Skin epidermis (tissue), 12 donors: ENCODE measurements around the gene EBPL.
"Not testable (repeated sequence)": the region's sequence is repeated elsewhere in the genome, so short reads cannot be mapped to it uniquely, and the experiment has no call there.

Experiments used
- H3K27ac ChIP-seq, 21 experiments: fragments of 200-600 bp; sonication (generic) in 11 of 21; one replicate each; pipeline ENCODE4 v1.5.0; 2020; ENCODE audit warnings: mild to moderate bottlenecking in 3 of 21, inconsistent platforms in 2 of 21, moderate library complexity in 2 of 21
- H3K4me3 ChIP-seq, 7 experiments: fragments of 200-600 bp; sonication (generic) in 2 of 7; one replicate each; pipeline ENCODE4 v1.5.0; 2020; ENCODE audit warnings: inconsistent platforms in 2 of 7, mild to moderate bottlenecking in 2 of 7, moderate library complexity in 1 of 7

EBPL gene

DNA sequence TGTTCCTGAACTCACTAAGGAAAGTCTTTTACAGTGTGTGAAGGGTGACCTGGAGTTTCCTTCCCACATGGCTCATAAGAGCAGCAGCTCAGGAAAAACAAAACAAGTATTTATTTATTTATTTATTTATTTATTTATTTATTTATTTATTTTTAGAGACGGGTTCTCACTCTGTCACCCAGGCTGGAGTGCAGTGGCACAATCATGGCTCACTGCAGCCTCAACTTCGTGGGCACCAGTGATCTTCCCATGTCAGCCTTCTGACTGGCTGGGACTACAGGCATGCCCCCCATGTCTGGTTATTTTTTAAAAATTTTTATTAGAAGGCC is 52.6 kb downstream of the EBPL start:
- H3K27ac ChIP-seq: peak overlapping the region in 1 of 21 experiments; percentile 41
- H3K4me3 ChIP-seq: no peak overlapping the region

DNA sequence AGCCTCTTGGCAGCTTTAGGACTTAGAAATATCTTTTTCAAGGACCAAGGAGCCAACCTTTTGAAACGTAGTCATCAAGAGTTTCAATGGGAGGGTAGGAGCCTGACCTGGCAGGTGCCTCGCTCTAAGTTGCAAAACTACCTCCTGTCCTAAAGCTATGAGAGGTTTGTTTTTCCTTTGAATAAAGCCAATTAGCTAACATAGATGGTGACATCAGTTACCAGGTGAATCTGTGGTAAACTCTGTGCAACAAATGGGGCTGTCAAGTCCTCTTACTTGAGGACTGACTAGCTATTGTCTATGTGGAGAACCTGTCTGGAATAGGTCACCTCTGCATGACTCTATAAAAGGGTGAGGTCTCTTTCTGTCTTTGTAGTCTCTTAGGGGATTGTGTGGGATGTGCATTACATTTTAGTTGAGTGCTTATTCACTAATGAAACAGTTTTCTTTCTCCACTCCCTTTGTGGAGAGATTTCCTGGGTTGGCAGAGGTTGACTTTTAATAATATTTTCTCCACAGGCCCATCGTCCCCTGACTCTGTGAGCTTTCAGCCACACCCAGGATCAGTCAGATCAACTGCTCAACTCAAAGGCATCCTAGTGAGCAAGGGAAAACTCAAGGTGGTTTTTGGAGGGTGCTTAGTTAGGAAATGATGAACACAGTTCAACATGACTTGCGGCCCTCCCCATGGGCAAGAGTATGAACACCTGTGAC is 53.1 kb downstream of the EBPL start:
- Histone ChIP-seq H3K4me3 (no peak overlapping the region), H3K27ac (peak overlapping the region in 1 of 21 experiments; percentile 41)

DNA sequence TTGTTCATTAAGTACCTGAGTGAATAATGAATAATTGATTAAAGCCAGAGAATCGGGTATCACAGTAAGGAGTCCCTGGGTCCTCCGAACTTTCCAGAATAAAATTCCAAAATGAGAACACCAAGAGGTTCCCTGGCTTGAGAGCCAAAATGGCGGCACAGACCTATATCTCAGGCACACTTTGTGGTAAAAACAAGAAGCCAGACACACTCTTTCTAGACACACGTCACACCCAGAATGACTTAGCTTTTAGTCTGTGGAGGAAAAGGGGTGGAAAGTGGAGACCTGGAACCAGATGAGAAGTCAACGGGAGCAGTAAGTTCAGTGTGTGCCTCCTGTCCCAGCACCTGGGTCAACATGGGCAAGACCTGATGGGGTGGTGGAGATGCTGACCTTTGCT is 54.6 kb downstream of the EBPL start:
- Histone ChIP-seq H3K4me3 (no peak overlapping the region), H3K27ac (no peak overlapping the region)

DNA sequence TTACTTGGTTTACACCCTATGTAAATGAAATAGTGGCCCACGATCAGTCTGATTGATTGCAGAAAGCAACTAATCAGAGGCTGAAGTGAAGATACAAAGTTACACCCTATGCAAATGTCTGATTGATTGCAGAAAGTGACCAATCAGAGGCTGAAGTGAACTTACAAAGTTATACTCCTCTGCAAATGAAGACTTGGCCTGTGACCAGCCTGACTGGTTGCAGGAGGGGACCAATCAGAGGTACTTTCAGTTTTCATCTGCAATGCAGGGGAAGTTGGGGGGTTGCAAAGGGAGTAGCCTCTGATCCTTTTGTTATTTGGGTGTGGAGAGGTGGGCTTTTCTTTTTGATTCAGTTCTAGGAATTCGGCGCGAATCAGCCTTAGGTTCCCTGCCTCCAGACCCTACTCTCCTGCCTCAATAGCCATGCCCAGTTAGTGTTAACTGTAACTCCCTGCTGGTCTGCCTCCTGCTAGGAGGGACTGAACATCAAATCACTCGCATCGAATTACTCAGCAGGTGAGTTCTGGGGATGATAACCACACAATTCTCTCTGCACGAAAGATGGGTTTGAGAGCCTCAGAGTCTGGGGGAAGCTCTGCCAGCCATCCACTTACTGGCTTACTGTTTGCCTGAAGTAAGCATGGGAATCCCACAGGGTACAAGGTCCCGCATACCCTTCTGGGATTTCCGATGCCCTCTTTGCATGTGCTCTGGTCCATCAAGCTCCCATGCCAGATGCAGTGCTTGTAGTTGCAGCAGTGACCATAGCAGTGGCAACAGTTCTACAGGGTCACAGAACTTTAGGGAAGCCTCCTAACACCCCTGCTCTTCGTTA is 55.5 kb downstream of the EBPL start:
- peak overlapping the region in 3 of 7 experiments; percentile 2 to 30 (median 18) for H3K4me3 ChIP-seq
- peak overlapping the region in 2 of 21 experiments; percentile 19 to 30 for H3K27ac ChIP-seq

DNA sequence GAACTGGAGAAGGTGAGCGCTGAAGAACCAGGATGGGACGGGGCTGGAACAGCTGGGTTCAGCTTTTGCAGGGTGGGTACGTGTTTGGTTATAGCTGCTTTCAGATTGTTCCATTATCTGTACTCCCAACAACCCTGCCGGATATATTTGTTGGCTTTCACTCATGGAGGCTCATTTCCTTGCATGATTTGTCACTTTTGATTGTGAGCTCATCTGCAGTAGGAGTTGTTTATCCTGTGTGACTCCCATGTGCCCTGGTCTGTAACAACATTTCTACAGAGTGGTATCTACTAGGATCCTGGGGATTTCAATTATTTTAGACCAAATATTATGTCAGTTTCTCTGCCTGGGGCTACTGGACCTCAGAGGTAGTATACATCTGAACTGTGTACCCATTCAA is 57.6 kb downstream of the EBPL start:
- H3K27ac ChIP-seq: no peak overlapping the region
- H3K4me3 ChIP-seq: no peak overlapping the region

DNA sequence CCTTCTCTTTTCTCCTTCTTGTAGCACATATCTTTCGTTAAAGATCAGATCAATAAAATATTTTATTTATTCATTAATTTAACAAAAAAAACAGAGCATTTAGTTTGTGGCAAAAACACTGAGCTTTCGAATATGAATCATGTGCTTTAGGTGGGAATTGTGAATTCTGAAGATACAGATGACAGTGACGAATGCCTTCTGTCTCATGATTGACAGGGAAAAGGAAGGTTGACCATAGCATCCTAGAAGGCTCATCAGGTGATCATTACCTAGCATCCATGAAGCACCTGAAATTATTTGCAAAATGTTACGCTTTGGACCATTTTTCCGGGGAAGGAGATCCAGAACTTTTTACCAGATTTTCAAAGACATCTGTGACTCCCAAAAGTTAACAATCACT is 59.1 kb downstream of the EBPL start:
- no peak overlapping the region for H3K4me3 ChIP-seq
- H3K27ac ChIP-seq: no peak overlapping the region

DNA sequence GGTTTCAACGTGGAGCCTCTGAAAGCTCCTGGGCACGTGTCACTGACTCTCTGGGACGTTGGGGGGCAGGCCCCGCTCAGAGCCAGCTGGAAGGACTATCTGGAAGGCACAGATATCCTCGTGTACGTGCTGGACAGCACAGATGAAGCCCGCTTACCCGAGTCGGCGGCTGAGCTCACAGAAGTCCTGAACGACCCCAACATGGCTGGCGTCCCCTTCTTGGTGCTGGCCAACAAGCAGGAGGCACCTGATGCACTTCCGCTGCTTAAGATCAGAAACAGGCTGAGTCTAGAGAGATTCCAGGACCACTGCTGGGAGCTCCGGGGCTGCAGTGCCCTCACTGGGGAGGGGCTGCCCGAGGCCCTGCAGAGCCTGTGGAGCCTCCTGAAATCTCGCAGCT is 60.7 kb downstream of the EBPL start:
- Histone ChIP-seq H3K27ac (peak overlapping the region in 3 of 21 experiments; percentile 30 to 43 (median 33)), H3K4me3 (no peak overlapping the region)

DNA sequence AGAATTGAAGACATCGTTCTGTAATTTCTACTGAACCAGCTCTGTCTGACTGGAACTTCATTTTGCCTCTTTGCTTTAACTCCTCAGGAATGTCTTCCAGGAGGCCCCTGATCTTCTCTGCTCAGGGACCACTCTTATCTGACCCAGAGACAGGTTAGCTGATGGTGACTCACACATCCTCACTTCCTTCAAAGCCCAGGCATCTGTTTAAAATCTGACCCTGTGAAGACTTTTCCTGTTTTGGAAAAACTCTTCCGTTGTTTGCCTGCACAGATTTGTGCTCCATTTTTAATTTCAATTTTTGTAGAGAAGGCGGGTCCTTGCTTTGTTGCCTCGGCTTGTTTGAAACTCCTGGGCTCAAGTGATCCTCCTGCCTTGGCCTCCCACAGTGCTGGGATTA is 61.3 kb downstream of the EBPL start:
- peak overlapping the region in 5 of 21 experiments; percentile 29 to 43 (median 33) for H3K27ac ChIP-seq
- H3K4me3 ChIP-seq: no peak overlapping the region

DNA sequence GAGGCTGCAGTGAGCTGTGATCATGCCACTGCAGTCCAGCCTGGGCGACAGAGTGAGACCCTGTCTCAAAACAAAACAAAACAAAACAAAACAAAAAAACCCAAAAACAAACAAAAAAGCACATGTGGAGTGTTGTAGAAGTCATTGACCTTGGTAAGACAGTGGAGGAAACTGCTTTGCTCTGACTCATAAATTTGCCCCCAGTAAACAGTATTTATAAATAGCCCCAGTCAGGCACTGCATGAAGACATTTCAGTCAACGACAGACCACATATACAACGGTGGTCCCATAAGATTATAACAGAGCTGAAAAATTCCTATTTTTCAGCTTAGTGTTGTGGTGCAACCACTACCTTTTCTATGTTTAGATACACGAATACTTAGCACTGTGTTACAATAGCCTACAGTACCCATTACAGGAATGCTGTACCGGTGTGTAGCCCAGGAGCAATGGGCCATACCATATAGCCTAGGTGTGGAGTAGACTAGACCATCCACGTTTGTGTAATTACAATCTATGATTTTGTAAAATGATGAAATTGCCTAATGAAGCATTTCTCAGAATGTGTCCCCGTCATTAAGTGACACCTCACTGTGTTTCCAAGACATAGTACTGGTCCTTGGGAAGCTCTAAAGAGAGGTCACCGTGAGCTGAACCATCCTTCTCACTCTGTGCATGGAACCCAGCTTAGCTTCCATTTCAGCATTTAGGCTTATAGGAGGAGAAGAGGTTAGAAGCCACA is 61.9 kb downstream of the EBPL start:
- peak overlapping the region in 11 of 21 experiments; percentile 28 to 82 (median 53) for H3K27ac ChIP-seq
- peak overlapping the region in 5 of 7 experiments; percentile 10 to 23 (median 18) for H3K4me3 ChIP-seq

DNA sequence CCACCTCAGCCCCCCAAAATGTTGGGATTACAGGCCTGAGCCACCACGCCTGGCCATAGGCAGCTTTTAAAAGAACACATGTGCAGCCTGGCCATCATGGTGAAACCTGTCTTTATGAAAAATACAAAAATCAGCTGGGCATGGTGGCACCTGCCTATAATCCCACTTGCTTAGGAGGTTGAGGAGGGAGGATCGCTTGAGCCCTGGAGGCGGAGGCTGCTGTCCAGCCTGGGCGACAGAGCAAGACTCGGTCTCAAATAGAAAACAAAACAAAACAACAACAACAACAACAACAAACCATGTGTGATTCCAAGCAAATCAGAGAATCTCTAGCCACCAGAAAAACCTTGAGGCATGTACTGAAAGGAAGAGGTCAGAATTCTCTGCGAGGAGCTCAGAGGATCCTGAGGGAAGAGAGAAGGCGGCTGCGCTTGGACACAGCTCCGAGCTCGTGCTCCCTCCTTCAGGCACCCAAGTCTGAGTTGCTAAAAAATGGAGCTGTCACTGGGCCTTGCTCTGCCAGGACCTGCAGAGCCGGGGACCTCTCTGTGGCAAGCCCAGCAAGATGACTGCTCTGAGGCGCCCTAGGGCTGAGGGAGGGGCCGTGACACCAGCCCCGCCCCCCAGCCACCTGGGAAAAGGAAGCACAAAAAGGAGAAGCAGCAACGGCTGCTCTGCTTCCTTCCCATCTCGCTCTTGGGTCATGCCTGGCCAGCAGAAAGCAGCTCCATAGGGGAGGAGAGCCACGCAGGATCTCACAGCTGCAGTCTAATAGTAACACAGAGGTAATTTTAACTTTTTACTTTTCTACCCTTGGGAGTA is 63.2 kb downstream of the EBPL start, which contains the start of gene ARL11:
Gene ARL11, plus strand, starts transcription at position 677 of the 822 bp plus-strand sequence. CDS start 1,941 bp downstream, outside the sequence.
- H3K27ac ChIP-seq: peak within 1 kb of the TSS in 14 of 21 experiments; percentile 4 to 82 (median 50)
- H3K4me3 ChIP-seq: peak within 1 kb of the TSS in 6 of 7 experiments; percentile 10 to 23 (median 16)

DNA sequence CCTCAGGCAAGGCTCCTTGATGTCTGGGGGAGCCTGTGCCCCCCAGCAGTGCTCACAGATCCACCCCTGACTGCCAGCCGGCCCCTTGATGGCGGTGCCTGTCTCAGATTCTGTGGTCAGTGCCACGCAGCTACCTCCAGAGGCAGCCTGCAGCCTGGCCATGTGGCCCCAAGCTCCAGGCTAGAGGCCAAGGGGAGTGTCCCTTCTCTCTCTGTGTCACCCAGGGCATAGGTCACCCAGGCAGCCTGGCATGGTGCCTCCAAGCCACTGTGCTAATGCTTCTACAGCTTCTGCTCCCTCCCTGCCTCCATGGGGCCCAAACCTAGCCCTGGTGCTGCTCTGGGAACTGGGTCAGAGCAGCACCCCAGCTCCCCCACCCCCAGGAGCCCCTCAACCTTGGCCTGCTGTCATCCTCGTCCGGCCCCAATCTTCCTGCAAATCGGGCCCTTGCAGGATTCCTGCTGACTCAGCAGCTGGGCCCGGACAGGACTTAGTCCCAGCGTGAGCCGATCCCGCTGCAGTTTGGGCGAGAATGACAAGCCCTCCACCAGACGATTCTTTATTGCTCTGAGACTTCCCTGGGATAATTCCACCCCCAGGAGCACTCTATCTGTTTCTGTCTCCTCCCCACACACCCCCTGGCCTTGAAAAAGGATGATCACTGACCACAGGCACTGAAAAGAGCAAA is 65.8 kb downstream of the EBPL start:
- peak overlapping the region in 3 of 21 experiments; percentile 39 to 46 (median 39) for H3K27ac ChIP-seq
- no peak overlapping the region for H3K4me3 ChIP-seq

DNA sequence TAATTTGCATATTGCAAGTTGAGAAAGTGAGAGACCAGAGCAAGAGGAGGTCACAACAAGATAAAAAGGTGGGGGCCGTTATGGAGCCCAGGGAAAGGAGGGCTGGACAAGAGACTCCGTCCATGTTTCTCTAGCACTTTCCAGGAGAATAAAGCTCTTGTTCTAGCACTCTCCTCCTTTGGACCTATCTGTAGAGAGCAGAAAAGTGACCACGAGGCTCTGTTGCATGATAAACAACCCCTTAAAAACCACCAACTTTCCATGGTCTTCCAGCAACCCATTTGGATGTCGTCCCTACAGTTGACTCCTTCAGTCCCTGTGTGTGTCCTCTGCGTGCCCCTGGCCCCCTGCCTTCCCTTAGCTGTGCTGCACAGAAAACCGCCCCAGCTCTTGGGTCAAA is 67.1 kb downstream of the EBPL start:
- no peak overlapping the region for H3K27ac ChIP-seq

DNA sequence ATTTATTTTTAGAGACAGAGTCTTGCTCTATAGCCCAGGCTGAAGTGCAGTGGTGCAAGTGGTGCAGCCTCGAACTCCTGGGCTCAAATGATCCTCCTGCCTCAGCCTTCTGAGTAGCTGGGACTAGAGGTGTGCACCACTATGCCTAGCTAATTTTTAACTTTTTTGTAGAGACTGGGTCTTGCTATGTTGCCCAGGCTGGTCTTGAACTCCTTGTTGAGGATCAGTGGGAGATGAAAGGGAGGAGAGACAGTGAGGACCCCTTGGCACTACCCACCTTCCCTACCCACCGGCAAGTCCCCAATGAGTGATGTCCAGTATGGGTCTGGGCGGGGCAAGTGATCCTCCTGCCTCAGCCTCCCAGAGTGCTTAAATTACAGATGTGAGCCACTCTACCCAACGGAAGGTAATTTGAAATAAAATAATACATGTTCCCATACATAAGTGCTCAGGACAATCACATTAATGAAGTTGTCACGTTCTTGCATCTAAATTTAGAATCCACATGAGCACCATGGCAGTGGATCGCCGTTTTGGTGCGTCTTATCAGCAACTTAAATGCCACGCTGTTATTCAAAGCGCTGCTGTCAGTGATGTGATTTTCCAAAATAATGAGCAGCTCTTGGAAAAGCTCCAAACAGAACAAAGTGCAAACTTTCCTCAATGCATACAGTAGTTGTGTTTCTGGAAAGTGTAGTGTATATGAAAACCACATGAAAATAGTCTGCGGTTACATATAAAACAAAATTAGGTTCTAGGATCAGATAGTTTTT is 68.9 kb downstream of the EBPL start:
- no peak overlapping the region for H3K4me3 ChIP-seq
- no peak overlapping the region for H3K27ac ChIP-seq

More for the DNA sequence above, 67.1 kb downstream of the EBPL start:
- no peak overlapping the region for H3K4me3 ChIP-seq

DNA sequence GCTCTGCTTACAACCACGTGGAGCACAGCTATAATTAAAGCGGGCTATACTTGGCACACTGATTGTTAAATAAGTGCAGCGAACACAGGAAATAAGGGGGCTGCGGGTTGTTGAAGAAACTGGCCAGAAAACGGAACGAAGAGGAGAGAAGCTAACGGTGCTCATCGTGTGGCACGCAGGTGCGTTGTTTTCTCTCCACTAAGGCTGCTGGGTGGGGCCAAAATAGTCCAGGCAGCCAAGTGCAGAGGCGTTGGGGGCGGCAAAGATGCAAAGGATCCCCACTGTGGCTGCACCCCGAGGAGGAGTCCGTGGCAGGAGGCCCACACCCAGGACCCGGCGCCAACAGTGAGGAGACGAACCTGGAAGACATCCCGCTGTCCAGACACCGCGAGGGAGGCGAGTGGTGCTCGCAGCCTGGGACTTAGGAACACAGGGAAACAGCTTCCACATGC is 71.1 kb downstream of the EBPL start:
- Histone ChIP-seq H3K4me3 (peak overlapping the region in 2 of 7 experiments; percentile 15 to 22), H3K27ac (no peak overlapping the region)

DNA sequence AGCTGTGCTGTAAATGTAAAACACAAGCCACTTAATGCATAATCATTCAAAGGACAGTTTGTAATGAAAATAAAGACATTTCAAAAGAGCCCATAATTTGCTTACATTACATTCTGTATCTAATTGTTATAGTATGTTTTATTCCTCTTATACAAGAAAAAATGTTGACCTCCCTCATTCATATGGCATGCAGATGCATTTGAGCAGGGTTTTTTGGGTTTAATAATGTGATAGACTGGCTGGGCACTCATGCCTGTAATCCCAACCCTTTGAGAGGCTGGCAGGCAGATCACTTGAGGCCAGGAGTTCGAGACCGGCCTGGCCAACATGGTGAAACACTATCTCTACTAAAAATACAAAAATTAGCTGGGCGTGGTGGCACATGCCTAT is 74.6 kb downstream of the EBPL start:
- Histone ChIP-seq H3K4me3 (no peak overlapping the region), H3K27ac (peak overlapping the region in 11 of 21 experiments; percentile 8 to 61 (median 39))

DNA sequence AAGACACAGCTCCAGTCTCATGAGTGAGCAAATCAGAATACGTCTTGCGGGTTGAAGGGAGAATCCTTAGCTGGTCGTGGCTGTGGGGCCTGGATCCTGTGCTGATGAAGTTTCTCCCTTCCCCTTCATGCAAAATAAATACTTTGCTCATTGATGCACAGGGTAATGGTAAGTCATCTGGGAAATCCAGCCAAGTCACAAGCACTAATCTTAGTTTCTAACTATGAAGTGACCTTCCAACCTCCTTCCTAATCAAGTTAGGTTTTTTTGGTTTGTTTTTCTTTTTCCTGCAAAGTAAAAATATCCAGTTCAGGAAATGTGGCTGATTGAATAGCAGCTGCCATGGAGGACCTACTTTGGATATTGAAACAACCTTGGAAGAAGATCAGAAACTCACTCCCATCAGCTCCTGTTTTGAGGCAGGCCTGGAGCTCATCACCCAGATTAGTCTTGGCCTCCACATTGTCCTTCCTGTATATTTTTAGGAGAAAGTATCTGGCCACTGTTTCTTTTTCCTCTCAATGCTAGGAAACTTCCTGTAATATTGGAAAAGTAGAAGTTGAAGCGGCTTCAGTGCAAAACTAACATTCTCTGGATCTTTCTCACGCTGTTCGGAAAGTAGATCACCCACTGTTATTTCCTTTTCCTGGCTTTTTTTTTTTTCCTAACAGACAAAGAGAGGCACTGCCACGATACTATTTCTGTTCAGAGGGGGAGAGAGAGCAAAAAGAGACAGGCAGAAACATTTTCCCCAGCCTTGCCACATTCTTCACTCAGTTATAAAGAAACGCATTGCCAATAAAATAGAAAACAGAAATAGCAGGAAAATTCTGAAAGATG is 75.2 kb downstream of the EBPL start:
- Histone ChIP-seq H3K4me3 (no peak overlapping the region), H3K27ac (peak overlapping the region in 9 of 21 experiments; percentile 8 to 54 (median 40))

DNA sequence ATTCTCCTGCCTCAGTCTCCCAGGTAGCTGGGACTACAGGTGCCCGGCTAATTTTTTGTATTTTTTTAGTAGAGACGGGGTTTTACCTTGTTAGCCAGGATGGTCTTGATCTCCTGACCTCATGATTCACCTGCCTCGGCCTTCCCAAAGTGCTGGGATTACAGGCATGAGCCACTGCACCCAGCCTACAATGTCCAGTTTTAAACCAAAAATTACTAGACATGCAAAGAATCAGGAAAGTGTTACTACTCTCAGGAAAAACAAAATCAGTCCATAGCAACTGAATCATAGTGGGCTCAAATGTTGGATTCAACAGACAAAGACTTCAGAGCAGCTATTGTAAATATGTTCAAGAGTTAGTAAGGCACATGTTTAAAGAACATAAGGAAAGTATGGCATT is 79.2 kb downstream of the EBPL start:
- not testable (repeated sequence) for H3K4me3 ChIP-seq

More for the DNA sequence above, 79.2 kb downstream of the EBPL start:
- not testable (repeated sequence) for H3K27ac ChIP-seq
